Measurements from ENCODE around the gene ATP8A2.

Gene ATP8A2

DNA sequence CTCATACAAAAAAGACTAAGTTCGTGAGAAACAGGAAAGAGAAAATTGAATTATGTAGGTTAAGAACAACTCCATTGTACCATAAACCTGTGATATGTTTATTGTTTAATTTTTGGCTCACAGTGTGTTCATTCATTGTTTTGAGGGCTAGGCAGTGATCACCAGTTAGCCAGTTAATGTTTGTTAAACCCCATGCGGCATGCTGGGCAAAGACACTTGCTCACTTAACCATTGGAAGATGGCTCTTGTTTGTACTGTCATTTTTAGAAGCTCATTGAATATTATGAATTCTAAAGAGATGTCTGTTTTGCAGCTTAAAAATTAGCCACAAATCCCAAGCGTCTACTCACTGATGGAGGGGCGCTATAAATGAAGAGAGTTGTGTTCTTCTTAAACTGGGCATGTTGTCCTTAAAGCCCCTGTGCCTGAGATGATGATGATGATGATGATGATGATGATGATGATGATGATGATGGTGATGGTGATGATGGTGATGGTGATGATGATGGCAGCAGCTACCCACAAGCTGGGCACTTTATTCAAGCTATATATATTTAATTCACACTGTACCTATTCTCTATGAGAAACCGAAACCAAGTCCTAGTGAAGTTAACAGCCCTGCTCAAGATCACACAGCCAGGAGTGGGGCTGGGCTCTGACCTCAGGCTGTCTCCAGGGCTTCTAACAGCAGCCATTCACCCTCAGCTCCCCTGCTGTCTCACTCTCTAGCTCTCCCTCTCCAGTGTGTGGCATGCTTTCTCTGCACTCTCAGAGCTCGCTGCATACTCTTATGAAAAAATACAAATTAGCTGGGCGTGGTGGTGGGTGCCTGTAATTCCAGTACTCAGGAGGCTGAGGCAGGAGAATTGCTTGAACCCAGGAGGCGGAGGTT is 510.9 kb downstream of the ATP8A2 start:
- no peak for DNase-seq (ENCODE audit: low read depth in 2 of 2)

DNA sequence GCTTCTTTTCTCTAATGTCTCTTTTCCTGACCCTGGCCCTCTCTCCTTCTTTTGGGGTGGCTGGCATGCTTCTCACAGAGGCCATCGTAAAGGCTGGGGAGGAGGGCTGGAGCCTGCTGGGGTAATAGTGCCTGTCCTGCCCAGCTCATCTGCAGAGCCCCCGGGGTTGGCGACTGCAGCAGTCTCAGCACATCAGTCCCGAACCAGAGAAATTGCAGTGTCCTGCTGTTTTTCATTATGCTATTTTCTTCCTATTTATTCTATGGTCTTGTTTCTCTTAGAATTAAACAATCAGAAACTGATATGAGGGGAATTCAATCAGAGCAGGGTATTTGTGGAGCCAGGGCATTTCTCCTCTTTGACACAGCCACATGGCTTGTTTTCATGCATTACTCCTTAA is 513.6 kb downstream of the ATP8A2 start:
- no peak for DNase-seq (ENCODE audit: low read depth in 2 of 2)

DNA sequence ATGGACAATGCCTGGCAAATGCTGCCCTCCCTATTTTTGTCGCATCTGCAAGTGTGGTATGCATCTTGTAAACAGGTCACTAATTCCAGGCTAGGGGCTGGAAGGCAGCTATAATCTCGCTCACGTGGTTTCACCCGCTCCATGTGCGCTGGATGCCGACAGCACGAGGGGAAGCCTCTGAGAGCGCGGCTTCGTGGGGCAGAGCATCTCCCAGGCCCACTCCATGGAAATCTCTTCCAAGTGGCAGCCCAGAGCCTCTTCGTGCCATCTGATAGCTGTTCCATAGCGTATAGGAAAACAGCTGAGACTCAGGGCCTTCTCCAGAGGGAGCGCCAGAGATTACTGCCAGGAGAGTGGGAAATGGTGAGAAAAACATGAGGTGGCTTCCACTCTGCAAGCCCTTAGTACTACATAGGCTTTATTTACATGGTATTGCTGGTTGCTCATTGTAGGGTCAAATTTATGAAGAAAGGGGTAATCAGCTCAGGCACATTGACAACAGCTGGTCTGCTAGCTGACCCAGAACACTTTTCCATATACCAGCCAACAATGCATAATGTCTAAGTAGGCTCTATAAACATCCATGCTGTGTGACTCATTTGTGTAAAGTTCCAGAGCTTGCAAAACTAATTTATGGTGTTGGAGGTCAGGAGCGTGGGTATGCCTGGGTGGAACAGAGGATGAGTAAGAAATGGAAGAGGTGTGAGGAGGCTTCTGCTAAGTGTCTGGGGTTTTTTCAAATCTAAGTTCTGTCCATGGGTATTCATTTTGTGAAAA is 514.9 kb downstream of the ATP8A2 start:
- no peak for DNase-seq (ENCODE audit: low read depth in 2 of 2)

DNA sequence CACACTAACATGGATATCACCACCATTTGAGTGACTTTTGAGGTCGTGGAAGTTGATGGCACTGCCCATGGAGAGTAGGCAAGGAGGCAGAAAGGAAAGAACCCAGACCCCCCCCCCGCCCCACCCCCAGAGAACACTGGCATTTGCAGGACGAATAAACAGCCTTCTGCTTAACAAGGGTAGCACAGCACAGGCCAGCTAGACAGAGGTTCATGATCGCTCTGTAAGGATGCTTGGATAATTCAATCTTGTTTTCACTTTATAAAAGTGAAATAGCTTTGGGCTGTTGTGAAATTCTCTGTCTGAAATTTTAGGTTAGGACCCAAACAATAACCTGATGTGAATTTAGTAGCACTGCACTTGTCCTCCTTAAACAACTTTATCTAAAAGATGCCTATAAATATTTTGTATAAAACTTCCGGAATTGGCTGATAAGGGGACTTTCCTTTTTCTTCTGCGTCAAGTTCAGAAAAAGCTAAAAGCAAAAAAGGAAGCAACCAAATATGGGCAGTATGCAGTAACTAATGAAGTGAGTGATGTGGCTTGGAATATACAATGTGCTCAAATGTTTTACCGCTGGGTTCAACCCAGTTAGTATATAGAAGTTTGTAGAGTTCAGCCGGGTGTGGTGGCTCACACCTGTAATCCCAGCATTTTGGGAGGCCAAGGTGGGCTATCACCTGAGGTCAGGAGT is 516.3 kb downstream of the ATP8A2 start:
- no peak for DNase-seq (ENCODE audit: low read depth in 2 of 2)

DNA sequence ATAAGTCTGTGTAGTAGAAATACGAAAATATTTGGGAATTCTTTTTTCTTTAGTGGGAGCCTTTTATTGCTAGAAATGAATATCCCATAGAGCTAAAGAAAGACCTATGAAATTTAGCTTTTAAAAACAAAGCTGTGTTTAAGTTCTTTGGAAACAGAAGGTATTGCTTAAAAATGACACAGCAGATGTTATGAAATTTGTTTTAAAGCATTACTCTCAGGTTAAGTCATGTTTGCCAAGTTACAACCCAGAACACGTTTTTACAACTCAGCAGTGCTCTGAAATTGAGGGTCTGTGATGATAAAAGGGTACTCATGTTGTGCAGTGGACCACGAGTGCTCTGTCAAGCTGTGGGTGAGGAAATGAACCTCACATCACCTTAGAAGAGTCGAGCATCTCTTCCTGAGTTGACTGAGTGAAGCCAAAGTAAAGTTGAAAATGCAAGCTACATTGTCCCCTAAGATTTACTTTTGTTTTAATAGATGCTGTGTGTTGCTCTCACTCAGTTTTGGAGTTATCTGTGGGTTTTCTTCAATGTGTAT is 519.0 kb downstream of the ATP8A2 start:
- DNase-seq (ENCODE audit: low read depth in 2 of 2) = no peak

DNA sequence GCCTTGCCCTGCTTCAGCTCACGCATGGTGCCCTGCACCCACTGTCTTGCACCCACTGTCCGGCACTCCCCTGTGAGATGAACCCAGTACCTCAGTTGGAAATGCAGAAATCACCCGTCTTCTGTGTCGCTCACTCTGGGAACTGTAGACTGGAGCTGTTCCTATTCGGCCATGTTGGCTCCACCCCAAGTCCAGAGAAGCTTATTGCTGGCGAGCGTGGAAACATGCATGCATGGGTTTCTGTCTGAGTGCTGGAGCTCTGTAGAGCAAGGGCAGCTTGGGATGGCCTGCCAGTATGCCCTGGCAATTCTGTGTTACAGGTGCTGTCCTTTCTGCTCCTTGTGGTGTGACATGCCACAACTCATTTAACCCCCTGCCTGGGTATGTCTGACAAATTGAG is 527.2 kb downstream of the ATP8A2 start:
- no peak for DNase-seq (ENCODE audit: low read depth in 2 of 2)

DNA sequence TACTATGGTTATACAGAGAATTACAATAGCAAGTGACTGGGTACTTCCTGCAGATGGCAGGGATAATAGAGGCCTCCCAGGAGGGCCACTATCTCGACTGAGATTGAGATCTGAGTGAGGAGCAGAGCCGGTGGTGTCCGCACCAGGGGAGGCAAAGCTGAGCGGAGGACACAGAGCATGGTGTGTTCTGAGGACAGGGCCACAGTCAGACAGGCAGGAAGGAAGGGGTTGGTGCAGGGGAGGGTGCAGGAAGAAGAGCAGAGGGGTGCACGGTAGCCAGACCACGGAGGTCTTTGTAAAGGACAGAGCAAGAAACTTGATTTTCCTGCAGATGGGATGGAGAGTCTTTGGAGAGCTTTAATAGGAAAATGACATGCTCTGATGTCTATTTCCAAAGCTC is 527.7 kb downstream of the ATP8A2 start:
- no peak for DNase-seq (ENCODE audit: low read depth in 2 of 2)

DNA sequence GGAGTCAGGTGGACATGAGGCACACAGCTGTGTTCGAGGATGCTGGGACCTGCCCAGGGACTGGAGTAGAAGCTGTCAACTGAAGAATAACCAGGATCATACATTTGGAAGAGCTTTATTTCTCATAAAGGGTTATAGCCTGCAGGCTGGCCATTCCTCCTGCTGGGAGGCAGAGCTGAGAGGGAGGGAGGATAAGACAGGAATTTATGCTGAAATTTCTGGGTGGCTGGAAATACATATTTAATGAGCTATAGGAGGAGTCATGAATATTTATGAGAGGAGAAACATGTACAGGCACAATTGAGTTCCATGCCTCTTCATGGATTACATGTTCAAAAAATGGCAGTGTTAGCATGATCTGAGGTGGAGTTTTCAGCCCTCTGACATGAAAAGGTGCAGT is 528.2 kb downstream of the ATP8A2 start:
- DNase-seq (ENCODE audit: low read depth in 2 of 2) = no peak

DNA sequence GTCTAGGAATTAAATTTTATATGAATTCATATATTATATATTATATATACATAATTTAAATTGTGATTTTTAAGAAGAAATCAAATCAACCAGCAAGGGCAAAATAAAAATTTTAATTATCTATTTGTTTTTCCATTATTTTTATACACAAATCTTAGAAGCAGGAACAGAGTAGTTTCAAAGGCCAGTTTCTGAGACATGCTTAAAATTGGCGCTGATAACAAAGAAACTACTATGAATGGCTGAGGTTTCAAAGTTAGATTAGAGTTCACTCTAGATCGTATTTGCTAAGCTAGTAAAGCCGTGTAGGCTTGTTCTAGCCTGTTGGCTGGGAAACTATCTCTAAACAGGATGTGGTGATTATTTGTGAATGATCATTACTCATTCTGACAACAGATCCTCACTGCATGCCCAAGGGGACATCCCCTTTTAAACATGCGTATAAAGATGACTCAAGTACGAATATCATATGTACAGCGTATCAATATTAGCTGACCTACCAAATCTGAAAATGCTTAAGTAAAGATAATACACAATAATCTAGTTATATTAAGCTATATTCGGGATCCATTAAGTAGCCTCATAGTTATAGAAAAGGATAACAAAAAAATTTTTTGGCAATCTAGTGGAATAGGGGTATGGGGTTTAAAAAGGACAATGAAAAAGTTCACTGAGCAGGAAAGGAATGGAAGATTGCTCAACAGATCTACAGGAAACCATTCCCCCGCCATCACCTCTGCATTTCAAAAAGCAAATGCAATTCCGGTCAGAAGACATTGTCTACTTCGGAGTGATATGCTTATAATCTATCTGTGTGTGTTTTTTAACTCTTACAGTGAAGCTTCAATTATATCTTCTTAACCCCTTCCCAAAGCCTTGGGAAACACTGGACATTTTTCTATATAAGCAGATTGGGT is 529.9 kb downstream of the ATP8A2 start:
- DNase-seq (ENCODE audit: low read depth in 2 of 2) = peak in 1 of 2 donors; percentile 21

DNA sequence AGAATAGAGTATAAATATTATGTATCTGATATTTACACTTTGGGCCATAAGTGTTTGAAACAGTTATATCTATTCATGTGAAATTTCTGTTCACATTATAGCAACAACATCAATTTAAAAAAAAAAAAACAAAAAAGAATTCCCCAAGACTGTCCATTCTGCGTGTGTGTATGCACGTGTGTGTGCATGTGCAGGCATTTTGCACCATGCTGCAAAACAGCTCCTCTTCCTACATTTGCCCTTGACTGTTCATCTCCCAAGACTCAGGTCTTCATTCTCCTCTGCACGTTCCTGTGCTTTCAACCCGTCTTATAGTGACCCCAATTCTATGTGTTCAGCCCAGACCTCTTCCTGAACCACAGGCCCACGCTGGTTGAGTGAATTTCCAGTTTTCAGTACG is 530.7 kb downstream of the ATP8A2 start:
- DNase-seq (ENCODE audit: low read depth in 2 of 2) = no peak

DNA sequence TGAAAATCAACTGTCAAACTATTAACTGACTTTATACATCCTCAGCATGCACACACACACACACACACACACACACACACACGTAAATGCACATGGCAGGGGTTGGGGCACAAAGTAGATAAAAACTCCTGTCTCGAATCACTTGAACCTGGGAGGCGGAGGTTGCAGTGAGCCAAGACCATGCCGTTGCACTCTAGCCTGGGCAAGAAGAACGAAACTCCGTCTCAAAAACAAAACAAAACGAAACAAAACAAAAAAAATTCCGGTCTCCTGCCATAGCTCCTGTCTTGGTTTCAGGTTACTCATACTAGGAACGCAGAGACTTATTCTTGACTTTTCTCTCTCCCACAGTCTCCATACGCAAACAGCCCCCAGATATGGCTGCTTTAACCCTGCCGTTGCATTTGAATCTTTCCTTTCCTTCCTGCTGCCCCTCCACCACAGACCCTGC is 531.1 kb downstream of the ATP8A2 start:
- no peak for DNase-seq (ENCODE audit: low read depth in 2 of 2)

DNA sequence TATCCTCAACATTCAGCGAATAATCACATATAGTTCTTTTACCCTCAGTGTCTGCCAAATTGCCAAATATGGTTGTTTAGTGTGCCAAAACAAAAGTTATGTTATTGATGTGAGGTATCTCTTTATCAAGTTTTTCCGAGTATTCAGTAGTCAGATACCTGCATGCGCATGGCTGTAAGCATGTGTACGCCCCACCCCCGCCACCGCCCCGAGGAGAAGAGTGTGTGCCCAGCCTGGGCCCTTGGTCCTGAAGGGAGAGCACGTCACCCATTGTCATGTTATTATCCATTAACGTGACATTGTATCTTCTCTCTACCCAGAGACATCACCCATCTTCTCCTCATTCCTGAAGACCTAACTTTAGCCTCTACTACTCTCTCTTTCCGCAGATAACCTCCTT is 533.1 kb downstream of the ATP8A2 start:
- DNase-seq (ENCODE audit: low read depth in 2 of 2) = no peak

DNA sequence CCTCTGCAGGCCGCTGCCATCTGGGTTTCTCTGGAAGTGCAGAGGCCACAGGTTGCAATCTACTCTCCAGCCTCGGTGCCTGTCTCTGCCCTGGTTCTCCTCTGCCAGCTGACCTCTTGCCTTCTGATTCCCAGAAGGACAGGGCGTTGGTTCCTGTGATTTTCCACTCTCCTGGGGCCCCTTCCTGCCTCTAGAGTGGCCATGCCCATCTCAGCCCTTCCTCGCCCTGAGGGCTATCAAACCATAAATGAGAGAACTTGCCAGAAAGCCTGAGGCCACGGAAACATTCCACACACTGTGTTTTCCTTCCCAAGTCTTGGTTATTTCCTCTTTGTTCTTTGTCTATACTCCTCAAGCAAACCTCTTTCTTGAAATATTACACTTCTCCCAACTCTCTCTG is 533.8 kb downstream of the ATP8A2 start:
- no peak for DNase-seq (ENCODE audit: low read depth in 2 of 2)

DNA sequence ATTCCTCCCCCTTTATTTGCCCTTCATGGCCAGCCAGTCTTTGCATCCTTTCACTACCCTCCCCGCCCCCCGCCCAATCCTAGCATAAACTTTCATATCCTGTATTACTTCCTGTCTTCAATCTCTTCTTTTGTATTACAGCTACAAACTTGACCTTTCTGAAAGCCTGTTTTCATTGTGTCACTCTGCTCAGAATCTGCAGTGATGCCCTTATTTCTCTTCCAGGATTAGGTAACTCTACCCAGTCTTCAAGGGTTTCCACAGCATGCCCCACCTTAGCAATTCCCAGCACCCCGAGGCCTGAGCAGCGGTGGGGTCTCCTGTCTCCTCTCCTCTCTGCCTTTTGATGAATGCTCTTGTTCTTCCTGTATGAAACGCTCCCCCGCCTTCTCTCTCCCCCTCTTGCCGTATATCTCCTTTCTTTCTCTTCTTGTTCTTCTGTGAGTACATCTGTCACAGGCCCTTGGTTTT is 534.5 kb downstream of the ATP8A2 start:
- no peak for DNase-seq (ENCODE audit: low read depth in 2 of 2)

DNA sequence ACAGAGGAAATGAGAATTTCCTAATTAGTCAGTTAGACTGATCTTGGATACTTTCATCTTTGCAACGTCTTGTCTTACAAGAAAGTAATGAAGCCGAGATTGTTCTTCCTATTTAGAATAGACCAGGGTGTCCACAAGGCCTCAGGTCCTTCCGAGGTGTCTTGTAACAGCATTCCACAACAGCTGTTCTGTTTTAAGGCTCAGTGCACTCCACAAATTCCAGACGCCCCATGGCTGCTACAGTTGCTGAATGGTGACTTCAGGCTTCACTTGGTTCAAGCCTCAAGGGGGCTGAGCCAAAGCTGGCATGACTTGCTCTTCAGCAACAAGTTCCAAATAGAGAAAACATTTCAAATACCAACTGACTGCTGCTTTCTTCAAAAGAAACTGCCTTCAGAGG is 536.6 kb downstream of the ATP8A2 start:
- no peak for DNase-seq (ENCODE audit: low read depth in 2 of 2)

DNA sequence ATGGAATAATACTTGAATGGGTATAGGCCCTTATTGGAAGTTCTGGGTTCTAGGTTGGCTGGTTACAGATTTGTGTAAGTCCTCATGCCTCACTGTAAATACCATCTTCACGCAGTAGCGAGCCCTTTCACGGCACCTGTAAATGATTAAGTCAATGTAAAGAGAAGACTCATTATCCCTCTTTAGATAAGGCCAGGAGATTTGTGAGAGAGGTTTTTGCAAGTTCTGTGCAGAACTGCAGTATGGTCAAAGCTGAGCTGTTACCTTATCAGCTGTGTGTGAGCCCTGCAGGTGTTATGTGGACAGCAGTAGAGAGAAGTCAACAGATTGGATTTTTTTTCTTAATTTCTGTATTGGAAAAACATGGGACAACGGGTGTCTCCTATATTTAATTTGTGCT is 538.5 kb downstream of the ATP8A2 start:
- no peak for DNase-seq (ENCODE audit: low read depth in 2 of 2)

DNA sequence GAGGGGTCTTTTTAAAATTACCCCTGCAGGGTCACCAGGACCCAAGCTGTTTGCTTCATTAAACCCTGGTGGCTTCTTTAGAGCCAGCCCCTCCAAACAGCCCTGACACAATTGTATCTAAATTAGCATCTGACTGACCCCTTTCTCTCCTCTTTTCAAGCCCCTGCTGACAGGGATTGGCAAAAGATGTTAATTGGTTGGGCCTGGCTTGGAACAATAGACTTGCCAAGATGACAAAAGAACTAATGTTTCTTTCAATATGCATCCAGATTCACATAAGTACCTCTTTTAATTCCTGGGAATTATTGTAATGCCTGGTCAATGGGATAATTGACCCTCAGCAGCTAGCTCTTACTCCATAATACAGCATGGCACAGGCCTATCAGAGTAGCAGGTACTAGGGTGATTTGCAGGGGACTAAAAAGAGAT is 539.2 kb downstream of the ATP8A2 start:
- no peak for DNase-seq (ENCODE audit: low read depth in 2 of 2)

DNA sequence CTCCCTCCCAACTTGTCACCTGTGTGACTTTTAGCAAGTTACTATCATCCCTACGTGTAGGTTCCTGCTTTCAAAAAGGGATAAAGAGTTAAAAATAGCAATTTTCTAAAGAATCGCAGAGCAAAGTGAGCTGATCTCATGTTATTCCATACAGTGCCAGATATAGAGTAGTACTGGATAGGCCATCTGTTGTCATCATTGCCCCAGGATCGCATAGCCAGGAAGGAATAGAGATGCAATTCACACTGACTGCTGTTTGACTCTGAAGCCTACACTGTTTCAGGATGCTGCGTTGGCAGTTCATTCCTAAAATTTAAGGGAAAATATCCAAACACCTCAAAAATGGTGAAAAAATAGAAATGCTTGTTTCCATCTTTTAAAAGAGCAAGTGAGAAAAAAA is 541.2 kb downstream of the ATP8A2 start:
- DNase-seq (ENCODE audit: low read depth in 2 of 2) = no peak

DNA sequence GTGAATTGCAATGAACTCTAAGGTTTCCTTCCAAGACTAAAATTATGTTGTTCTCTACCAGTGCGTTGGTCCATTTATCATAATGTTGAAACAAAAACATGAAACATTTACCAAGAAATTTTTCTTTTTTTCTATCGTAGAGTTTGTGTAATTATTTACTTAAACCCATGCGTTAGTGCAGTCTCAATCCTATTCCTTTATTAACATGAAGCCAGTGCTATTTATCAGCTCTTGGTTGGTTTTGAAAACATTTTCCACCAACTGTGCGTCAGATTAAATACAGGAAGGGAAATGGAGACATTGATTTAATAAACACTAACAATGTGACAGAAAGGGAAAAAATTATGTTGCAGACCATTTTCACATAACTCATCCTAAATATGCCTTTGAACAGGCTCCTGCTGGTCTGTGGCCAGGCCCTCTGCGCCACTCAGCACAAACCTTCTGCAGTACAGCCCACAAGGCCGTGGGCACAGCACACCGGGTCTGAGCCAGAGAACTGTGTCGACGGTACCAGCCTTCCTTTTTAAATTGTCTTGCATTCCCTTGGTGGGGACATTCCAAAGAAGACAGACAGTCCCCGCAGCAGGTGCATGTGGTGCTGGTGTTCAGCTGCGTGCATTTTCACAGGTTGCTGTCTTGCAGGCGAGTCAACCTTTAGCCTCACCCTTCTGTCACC is 544.2 kb downstream of the ATP8A2 start:
- no peak for DNase-seq (ENCODE audit: low read depth in 2 of 2)

DNA sequence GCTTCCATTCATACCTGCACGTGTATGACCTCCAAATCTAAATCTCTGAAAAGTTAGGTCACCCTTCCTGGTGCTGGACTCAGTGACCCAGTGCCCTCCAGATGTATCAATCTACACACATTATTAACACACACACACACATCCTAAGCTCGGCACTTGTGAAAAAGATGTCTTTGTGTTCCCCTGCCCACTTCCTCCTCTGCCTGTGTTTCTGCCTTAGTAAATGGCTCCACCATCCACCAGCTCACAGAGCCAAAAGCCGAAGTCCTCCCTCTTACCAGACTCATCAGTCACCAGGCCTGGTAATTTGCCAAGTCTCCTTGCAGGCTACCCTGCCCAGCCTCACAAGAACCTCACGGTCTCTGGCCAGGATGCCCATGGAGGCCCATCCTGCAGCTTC is 548.5 kb downstream of the ATP8A2 start:
- no peak for DNase-seq (ENCODE audit: low read depth in 2 of 2)

All from stimulated activated CD4-positive, alpha-beta T cell treated with anti-CD3 and anti-CD28 coated beads, Interleukin-15, amount 100 ng/mL, for 48 hours (primary cell).